Glomerular visceral epithelial cell (primary cell): ENCODE data around the gene KCNAB2.

Experiments
- DNase-seq: peaks from one replicate; pipeline ENCODE4 v3.0.0-alpha.2; 2016; ENCODE audit errors: extremely low spot score

The KCNAB2 gene

DNA sequence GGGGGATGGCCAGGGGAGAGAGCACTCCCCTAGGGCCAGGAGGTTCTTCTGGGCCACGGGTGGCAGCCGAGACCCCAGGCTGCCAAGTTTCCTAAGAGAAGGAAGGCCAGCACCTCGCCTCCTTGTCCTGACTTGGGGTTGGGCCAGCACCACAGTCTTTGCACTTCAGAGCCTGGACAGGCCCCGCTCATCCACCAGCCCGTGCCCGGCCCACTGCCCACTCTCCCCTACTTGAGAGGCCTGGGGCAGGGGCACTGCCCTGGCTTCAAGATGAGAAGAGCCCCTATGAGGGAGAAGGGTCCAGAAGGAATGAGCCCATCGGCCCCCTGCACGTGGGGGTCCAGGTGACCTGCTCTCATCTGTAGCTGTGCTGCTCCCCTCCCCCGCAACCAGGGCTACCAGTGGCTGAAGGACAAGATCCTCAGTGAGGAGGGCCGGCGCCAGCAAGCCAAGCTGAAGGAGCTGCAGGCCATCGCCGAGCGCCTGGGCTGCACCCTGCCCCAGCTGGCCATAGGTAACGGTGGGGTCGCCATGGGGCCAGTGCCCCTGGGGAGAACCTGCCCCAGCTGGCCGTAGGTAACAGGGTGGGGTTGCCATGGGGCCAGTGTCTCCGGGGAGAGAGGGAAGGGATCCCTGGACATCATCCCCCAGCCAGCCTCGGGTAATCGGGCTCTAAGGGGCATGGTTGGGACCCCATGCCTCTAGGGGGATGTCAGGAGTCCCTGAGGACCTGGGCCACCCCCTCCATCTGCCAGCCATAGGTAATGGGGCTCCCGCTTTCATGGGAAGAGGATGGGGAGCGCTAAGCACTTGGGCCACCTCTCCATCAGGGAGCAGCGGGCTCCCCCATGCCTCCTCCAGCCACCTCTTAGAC is 50.8 kb downstream of the KCNAB2 start:
- DNase-seq: no peak

DNA sequence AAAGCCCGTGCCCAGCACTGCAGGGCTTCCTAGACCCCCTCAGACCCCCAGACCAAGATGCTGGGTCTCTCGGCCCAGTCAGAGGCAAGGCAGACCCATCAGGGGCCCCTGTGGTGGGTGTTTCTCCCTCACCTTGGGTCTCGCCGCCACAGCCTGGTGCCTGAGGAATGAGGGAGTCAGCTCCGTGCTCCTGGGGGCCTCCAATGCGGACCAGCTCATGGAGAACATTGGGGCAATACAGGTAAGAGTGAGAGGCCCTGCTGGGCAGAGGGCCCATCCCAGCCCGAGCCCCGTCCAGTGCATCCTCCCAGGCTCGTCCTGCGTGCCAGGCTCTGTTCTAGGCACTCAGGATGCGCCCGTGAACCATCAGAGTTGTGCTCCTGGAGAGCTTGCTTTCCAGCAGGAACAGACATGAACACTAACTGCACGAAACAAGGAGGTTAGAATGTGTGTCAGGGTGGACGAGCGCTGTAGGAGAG is 51.5 kb downstream of the KCNAB2 start:
- no peak for DNase-seq

DNA sequence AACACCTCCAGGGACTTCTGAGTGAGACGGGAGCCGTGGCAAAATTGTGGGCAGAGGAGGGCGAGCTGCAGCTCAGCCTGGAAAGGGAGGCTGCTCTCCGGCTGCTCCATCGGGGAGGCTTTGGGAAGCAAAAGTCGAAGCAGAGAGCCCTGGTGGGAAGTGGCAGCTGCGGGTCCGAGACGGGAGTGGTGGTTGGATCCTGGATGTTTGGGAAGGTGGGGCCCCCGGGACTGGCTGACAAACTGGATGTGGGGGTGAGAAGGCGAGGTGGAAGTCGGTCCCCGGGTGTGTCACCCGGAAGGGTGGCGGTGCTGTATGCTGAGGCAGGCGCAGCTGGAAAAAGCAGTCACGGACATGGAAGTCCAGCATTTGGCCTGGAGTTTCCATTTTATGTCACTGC is 52.1 kb downstream of the KCNAB2 start:
- DNase-seq: no peak

DNA sequence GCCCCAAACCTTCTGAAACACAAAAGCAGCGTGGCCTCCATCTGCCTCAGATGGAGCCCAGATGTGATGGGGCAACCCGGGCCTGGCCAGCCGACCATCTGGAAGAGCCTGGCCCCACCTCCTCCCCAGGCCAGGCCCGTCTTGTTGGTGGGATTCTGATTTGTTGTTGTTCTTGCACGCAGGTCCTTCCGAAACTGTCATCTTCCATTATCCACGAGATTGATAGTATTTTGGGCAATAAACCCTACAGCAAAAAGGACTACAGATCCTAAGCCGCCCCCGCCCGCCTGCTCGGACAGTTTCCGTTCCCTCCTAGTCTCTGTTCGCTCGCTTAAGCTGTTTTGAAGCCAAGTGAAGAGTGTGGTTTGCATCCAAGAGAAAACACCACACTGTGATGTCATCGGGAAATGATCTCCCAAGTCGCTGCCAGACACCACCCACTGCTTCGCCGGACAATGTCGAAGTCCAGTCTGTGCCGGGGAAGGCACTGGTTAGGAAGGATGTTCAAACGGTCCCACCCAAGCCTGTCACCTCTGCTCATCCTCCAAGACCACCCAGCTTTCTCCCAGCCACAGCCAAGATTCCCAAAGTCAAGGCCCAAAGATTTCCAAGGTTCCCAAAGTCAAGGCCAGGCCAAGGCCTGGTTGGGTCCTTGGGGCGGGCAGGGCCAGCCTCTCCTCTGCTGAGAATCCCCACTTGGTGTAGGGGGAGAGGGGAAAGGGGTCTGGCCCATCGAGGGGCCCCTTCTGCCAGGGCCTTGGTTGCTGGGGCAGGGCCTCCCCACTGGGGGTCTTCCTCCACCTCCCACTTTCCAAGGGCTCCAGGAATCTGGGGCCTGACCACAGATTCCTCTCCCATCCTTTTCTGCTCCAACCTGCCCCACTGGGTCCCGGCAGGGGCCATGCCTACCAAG is 52.9 kb downstream of the KCNAB2 start:
- no peak for DNase-seq

DNA sequence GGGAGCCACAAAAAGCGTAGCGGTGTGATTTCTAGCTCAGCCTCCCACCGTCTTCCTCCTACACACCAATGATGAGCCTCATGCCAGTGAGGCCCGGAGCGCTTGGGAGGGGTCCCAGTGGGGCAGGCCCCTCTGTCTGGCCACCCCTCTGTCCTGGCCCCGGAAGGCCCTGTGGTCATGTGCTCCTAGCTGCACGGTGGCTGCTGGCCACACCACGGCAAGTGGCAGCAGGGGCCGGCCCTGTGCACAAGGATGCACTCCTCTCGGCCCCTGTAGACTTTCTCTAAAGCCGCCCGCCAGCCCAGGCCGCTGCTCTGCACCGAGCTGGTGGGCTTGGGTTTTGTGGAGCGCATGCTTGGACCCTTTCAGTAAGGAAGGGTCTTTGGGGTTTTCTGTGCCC is 53.6 kb downstream of the KCNAB2 start:
- DNase-seq: no peak

- DNase-seq: no peak
Observed at GRCh38 chr1:6099787-6100765, 54.4 kb downstream of the KCNAB2 start.

- DNase-seq: no peak
Observed at GRCh38 chr1:6100861-6101783, 55.4 kb downstream of the KCNAB2 start.

- no peak for DNase-seq
Observed at GRCh38 chr1:6101826-6102531, 56.3 kb downstream of the KCNAB2 start.

- no peak for DNase-seq
Observed at GRCh38 chr1:6102532-6102845, 56.8 kb downstream of the KCNAB2 start.

DNA sequence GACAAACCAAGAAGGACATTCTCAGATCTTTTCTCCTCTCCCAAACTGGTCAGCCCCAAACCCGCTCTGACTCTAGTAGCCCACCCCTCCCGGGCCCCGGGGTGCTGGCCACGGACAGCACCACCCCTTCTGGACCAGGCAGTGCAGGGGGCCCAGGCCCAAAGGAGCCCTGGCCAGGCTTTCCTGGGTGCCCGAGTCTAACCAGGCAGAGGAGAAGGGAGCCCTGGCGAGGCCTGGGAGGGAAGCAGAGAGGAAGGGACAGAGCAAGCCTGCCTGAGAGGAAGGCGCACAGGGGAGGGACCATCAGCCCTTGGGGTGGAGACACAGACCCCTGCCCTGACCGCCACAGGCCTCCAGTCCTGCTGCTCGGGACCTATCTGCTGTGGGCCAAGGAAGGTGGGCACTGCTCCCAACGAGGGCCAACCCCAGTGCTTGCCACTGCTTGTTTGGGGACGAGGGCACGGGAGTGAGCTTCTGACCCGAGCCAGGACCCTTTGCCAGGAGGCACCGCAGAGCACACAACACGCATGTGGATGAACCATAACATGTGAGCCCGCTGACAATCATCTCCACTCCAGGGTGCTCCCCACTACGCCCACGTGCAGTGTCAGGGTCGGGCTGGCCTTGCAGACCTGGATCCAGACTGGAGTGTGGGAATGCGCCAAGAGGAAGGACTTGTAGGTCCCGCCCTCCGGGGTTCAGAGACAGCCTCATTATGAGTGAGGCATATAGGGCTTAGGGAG is 57.6 kb downstream of the KCNAB2 start:
- no peak for DNase-seq

DNA sequence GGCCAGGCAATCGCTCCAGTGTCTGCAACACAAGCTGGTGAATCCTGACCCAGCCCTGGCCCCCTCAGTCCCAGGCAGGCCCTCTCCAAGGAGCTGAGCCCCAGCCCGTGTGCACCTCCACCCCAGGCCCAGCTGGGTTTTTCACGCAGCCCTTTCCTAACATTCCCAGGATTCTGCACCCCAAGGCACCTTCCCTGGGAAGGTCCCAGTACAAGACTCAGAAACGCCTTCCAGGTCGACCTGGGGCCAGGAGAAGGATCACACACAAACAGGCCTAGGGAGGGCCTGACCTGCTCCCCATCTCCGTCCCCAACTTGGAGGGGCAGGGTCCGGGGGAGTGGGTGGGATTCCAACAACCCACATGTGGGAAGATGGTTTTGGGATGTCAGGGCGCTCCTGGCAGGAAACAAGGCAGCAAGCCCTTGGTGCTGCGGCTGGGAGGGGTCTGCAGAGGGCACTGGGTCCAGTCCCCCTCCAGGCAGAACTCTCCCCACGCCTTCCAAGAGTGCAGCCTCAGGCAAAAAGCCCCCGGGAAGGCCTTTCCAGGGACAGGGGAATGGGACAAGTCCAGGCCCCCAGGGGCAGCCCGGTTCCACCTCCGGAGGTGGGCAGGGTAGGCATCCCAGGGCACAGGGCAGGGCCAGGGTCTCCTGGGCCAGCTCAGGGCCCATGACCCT is 58.3 kb downstream of the KCNAB2 start:
- no peak for DNase-seq

DNA sequence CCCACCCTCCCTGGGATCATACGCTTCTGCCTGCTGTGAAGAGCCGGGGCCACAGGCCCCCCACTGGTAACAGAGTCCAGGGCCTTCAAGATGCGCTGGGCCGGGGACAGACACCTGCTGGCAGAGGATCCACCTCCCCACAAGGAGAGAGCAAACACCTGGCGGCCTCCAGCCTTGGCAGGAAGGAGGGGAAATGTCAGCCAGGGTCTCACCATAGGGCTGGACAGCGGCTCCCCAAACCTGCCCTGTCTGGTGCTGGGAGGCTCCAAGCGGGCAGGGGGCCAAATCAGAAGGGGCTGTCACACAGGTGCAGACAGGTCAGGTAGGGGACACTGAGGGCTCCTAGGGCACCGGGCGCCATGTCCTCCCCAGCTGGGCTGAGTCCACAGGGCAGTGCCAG is 58.9 kb downstream of the KCNAB2 start:
- no peak for DNase-seq

- no peak for DNase-seq
Observed at GRCh38 chr1:6105218-6105679, 59.6 kb downstream of the KCNAB2 start.

DNA sequence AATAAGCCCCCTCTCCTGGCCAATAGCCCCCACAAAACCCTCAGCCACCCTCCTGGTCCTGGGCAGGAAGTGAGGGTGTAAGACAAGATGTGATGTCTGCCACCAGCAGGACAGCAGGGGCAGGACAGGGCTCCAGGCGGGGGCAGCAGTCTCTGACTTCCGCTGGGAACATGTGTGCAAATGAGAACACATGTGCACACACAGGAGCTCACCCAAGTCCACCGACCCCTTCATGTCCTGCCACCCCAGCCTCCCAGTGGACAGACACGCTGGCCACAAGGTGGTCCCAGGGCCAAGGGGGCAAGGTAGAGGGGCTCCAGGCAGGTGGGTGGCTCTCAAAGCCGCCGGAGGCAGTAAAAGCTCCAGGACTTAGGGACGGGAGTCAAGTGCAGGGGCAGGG is 60.1 kb downstream of the KCNAB2 start:
- DNase-seq: no peak

DNA sequence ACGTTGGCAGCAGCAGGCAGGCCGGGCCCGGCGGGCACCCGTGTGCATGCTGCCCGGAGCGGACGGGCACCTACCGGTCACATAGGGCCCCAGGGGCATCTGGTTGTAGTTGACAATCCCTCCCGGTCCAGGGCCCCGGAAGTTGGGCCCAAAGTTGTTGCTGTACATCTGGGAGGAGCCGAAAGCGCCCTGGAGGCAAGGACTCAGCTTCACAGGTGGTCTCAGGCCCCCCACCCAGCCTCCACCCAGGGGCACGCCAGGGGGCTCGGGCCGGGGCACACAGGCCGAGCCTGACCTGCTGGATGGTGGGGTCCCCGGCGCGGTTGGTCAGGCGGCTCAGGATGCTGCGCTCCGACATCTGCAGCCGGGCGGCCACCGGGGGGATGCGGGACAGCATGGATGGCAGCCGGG is 60.6 kb downstream of the KCNAB2 start:
- no peak for DNase-seq

DNA sequence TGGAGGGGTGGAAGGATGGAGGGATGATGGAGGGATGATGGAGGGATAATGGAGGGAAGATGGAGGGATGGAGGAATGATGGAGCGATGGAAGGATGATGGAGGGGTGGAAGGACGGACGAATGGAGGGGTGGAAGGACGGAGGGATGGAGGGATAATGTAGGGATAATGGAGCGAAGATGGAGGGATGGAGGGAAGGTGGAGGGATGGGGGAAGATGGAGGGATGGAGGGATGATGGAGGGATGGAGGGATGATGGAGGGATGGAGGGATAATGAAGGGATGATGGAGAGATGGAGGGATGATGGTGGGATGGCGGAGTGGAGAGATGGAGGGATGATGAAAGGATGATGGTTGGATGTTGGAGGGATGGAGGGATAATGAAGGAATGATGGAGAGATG is 61.3 kb downstream of the KCNAB2 start:
- no peak for DNase-seq

GRCh38 chr1:6107409-6108356 is 62.0 kb downstream of the KCNAB2 start:
- no peak for DNase-seq
